Kasumi-1 (cell line): Measurements from ENCODE around the gene SERPINF2.
"Not testable (repeated sequence)": the region's sequence is repeated elsewhere in the genome, so short reads cannot be mapped to it uniquely, and the experiment has no call there.

Source experiments
- DNase-seq, 2 experiments: peaks; one replicate each; lab custom pipeline; 2025; lab: John Stamatoyannopoulos, UW

The SERPINF2 gene

GRCh38 chr17:1742371-1743087 is at the start of gene SERPINF2:
TSS of gene SERPINF2 (plus strand) at chr17:1742871. CDS start at chr17:1744996, 2,125 bp downstream.
- DNase-seq = no peak

DNA sequence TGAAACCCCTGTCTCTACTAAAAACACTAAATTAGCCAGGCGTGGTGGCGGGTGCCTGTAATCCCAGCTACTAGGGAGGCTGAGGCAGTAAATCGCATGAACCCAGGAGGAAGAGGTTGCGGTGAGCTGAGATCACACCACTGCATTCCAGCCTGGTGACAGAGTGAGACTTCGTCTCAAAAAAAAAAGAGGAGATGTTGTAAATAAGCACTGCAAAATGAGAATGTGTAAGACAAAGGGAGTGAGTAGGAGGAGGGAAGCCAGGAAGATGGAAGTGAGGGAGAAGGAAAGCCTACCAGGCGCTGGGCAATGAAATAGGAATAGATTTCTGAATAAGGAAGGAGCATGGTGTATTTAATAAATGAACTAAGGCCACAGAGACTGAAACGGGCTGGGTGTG is 49.3 kb upstream of the SERPINF2 start:
- no peak for DNase-seq

DNA sequence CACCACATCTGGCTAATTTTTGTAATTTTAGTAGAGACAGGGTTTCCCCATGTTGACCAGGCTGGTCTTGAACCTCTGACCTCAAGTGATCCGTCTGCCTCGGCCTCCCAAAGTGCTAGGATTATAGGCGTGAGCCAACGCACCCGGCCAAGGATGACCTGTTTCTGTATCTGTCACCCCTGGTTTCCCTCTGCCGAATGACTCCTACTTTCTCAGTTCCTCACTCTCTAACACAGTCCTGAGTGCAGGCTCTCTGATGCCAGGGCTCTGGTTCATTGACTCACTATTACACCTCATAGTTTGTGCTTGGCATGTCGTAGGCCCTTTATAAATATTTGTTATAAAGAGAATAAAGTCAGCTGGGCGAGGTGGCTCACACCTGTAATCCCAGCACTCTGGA is 47.3 kb upstream of the SERPINF2 start:
- no peak for DNase-seq

DNA sequence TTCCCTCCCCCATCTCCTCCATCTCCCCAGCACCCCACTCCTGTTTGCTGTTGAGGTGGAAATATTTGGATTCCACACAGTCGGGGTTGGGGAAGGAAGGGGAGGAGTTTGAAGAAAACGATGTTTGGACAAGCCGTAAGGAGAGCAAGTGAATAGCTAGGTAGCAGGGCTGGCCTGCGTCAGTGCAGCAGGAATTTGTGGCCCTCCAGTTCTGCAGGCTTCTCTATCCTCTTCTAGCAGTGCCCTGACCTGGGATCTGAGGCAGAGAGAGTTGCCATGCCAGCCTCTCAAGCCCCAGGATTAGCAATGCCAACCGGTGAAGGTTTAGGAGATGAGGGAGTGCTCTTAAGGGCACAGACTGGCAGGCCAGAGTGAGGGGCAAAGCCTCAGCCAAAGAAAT is 45.0 kb upstream of the SERPINF2 start:
- no peak for DNase-seq

GRCh38 chr17:1699891-1700290 is 42.8 kb upstream of the SERPINF2 start:
- not testable (repeated sequence) for DNase-seq

- no peak for DNase-seq
Measured at GRCh38 chr17:1703063-1703462, 39.6 kb upstream of the SERPINF2 start.

DNA sequence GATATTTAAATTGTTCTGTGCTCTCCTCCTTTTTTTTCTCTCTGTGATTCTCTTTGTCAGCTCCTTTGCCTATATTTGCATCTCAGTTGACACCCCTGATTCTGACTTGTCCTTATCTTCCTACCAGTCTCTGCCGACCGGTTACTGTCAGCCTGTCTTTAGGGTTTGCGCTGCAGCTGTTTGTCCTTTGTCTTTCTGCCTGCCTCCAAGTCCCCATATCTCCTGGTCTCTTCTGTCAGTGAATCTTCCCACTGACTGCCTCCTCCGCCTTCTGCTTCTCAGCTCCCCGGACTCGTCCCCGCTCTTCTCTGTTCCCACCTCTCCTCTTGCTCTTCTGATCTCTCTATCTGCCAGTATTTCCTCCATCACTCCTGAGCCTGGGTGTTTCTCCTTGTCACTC is 37.7 kb upstream of the SERPINF2 start:
- DNase-seq = no peak

- DNase-seq = no peak
Measured at GRCh38 chr17:1707107-1707506, 35.6 kb upstream of the SERPINF2 start.

GRCh38 chr17:1708791-1709346 is 33.8 kb upstream of the SERPINF2 start:
- not testable (repeated sequence) for DNase-seq

DNA sequence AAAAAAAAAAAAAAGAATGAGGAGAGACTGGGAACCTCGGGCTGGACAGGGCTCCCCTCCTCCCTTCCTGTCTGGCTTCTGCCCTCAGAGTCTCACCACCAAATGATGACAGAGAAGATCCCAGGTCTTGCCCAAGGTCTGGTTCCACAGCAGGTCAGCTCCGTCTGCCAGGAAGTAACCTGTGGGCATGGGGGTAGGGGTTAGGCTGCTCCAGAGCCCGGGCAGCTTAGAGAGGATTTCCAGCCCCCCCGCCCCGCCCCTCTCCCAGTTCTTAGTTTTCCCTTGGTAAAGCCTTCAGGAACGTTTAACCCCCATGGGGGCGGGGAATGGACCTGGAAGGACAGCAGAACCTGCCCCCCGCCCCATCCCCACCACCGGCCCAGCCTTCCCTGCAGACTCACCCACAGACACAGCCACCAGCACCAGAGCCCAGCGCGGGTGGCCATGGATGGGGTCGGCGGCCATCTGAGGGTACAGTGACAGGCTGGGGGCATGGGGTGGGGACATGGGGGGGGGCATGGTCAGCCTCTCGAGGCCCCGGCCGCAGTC is 33.2 kb upstream of the SERPINF2 start:
- no peak for DNase-seq

DNA sequence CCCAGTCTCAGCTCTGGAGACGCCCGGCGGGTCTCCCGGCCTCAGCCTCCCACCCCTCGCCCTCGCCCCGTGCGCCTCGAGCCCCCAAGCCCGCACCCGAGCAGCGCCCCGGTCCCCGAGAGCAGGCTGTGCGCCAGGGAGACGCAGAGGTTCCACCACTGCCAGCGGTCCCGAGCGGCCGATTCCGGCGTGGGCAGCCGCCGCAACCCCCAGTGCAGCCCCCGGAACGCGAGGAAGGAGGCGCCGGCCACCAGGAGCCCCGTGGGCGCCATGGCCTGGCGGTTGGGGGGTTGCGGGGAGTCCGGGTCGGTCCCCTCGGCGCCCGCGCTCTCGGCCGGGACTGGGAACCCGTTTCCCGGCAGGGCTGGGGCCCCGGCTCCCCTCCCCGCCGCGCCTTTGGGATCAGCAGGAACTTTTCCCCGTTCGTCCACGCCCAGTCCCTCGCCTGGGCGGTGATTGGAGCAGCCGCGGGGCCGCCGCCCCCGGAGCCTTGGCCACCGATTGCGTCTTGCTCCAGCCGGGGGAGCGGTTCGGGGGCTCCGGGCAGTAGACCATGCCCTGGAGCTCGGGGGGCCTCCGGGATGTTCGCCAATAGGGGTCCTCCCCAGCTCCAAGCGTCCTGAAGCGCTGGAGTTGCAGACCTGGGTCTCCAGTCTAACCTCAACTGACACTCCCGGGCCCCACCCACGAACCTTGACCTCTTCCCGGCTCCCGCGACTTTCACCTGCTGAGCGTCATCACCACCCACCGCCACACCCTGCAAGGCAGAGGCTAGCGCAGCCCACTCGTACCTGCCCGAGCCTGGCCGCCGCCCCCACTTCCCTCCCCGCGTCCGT is 32.5 kb upstream of the SERPINF2 start, which contains the start of gene TLCD2:
Gene TLCD2, minus strand, starts transcription at position 407 of the 836 bp plus-strand sequence. Its CDS starts 135 bp downstream, at position 272.
- DNase-seq = no peak

- DNase-seq = no peak
Measured at GRCh38 chr17:1710807-1711553, 31.7 kb upstream of the SERPINF2 start.

GRCh38 chr17:1711804-1712203 is 30.9 kb upstream of the SERPINF2 start:
- DNase-seq = no peak

DNA sequence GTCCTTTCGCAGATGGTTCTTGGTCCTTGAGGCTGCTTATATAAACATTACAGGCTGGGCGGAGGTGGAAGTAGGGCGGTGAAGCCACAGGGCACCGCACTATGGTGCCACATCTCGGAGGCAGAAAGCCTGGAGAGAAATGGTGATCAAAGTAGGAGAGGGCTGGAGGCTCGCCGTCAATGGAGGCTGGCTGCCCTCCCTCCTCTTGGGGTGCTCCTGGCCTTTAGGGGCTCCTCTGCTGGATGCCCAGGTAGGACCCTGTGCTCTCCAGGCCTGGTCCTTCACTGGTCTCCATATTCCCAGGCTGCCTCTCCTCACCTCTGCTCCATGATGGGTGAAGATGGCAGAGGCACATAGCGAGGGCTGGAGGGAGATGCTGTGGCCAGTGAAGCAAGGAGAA is 30.4 kb upstream of the SERPINF2 start:
- no peak for DNase-seq

DNA sequence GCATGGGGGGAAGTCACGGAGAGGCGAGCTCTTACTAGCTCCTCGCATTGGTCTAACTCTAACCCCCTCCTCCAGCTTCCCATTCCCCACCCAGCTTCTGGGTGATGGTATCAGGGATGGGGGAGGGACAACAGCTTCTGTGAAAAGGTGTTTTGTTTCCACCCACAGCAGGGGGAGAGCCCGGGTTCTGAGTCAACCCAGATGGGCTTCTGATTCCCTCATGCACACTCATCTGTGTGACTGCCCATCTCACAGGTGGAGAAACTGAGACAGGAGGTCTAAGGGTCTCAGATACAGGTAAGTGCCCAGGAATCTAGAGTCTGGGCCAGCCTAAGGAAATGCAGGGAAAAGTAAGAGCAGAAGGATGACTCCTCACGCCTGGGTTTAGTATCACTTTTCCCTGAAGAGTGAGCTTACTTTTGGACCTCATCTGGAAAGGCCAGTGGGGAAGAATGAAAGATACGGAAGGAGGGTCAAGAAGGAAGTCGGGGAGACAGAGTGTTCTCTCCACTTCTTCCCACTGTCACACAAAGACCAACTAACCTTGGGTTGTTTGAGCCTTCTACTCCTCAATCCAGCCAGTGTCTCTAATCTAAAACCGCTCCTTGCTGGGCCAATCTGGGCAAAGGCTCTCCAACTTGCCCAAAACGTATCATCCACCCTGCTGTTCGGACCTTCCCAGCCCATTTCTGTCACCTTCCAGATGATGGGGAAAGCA is 29.4 kb upstream of the SERPINF2 start:
- no peak for DNase-seq

- DNase-seq = no peak
Measured at GRCh38 chr17:1713878-1714426, 28.7 kb upstream of the SERPINF2 start.

GRCh38 chr17:1714427-1714979 is 28.2 kb upstream of the SERPINF2 start:
- peak in 1 of 2 experiments; percentile 12 for DNase-seq

GRCh38 chr17:1714980-1715802 is 27.5 kb upstream of the SERPINF2 start:
- DNase-seq = no peak

GRCh38 chr17:1715803-1716075 is 26.9 kb upstream of the SERPINF2 start:
- no peak for DNase-seq
